HEK293T (cell line): ENCODE data around the gene GTSE1.

Experiments
- CTCF ChIA-PET: fragments of 350-600 bp; formaldehyde crosslinking; extraction: SDS; loops from one replicate; lab custom pipeline; 2021; ENCODE audit warnings: antibody characterized with exemption, inconsistent platforms; lab: Yijun Ruan, JAX
- POLR2A ChIA-PET: fragments of 350-600 bp; formaldehyde crosslinking; extraction: SDS; loops from one replicate; lab custom pipeline; 2020; ENCODE audit warnings: antibody characterized with exemption, inconsistent platforms; lab: Yijun Ruan, JAX
- DNase-seq: peaks from one replicate; pipeline ENCODE4 v3.0.0; 2012; ENCODE audit warnings: mixed read lengths; ENCODE audit errors: extremely low spot score
- ARNT ChIP-seq: fragments of 450-650 bp; IDR thresholded peaks from 2 replicates; pipeline ENCODE4 v1.6.1; 2017; ENCODE audit warnings: mild to moderate bottlenecking
- BHLHE40 ChIP-seq: fragments of 450-650 bp; IDR thresholded peaks from 2 replicates; pipeline ENCODE4 v1.6.1; 2016; ENCODE audit warnings: mild to moderate bottlenecking, moderate library complexity, borderline replicate concordance
- CTBP1 ChIP-seq: fragments of 450-650 bp; IDR thresholded peaks from 2 replicates; pipeline ENCODE4 v1.6.1; 2016; ENCODE audit warnings: borderline replicate concordance
- ELF4 ChIP-seq: fragments of 450-650 bp; IDR thresholded peaks from 2 replicates; pipeline ENCODE4 v1.6.1; 2017; ENCODE audit warnings: antibody characterized with exemption
- FOXA1 ChIP-seq: fragments of 450-650 bp; IDR thresholded peaks from 2 replicates; pipeline ENCODE4 v1.6.1; 2016; ENCODE audit warnings: mild to moderate bottlenecking
- FOXK2 ChIP-seq: fragments of 450-650 bp; IDR thresholded peaks from 2 replicates; pipeline ENCODE4 v1.6.1; 2016; ENCODE audit warnings: mild to moderate bottlenecking
- FOXM1 ChIP-seq: fragments of 450-650 bp; IDR thresholded peaks from 2 replicates; pipeline ENCODE4 v1.6.1; 2017; ENCODE audit warnings: mild to moderate bottlenecking, borderline replicate concordance
- HDGF ChIP-seq: fragments of 450-650 bp; IDR thresholded peaks from 2 replicates; pipeline ENCODE4 v1.6.1; 2017; ENCODE audit warnings: antibody characterized with exemption, borderline replicate concordance
- L3MBTL2 ChIP-seq: fragments of 450-650 bp; conservative IDR thresholded peaks from 2 replicates; pipeline ENCODE4 v1.6.1; 2016; ENCODE audit warnings: mild to moderate bottlenecking
- LEF1 ChIP-seq: fragments of 450-650 bp; IDR thresholded peaks from 2 replicates; pipeline ENCODE4 v1.6.1; 2017; ENCODE audit warnings: mild to moderate bottlenecking, borderline replicate concordance
- NFRKB ChIP-seq: fragments of 450-650 bp; IDR thresholded peaks from 2 replicates; pipeline ENCODE4 v1.6.1; 2016; ENCODE audit warnings: mild to moderate bottlenecking, moderate library complexity
- PKNOX1 ChIP-seq: fragments of 450-650 bp; IDR thresholded peaks from 2 replicates; pipeline ENCODE4 v1.6.1; 2016
- SP1 ChIP-seq: fragments of 450-650 bp; IDR thresholded peaks from 2 replicates; pipeline ENCODE4 v1.6.1; 2017
- SUZ12 ChIP-seq: fragments of 450-650 bp; IDR thresholded peaks from 2 replicates; pipeline ENCODE4 v1.6.1; 2016; ENCODE audit warnings: mild to moderate bottlenecking
- TARDBP ChIP-seq: fragments of 450-650 bp; IDR thresholded peaks from 2 replicates; pipeline ENCODE4 v1.6.1; 2016
- ZNF384 ChIP-seq: fragments of 450-650 bp; IDR thresholded peaks from 2 replicates; pipeline ENCODE4 v1.6.1; 2016

Gene GTSE1

DNA sequence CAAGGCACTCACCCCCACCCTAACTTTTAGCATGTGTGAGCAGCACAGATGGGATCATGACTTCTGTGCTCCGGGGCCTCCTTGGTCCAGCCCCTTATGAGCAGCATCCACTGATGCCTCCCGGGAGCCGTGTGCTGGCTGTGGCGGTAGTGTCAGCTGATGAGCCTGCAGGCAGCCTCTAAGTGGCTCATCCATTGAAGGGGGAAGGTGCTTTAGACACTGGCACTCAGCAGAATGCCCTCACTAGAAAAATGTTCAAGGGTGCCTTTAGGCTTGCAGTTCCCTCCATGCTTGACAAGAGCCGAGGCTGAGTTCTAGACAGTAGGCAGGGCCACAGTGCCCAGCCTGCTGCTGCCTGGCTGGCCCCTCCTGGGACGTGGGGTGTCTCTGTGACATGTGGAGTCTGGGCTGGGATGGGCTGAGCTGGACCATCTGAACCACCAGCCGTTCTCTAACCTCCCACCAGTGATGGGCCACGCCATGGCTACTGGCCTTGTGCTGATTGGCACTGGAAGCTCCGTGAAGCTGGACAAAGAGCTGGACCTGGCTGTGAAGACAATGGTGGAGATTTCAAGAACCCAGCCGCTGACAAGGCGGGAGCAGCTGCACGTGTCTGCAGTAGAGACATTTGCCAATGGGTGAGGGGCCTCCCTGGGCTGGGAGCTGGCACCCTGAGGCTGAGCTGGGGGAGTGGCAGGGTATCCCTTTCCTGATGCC lies 23.1 kb upstream of the GTSE1 start:
- ChIA-PET CTCF (no interaction called here), POLR2A (interaction anchor here (1.1 kb wide), 1 partner anchor 24 kb away, joined by 3 read pairs; the partner anchor contains the start of gene CDPF1)
- TF ChIP-seq SUZ12 (no peak), FOXM1 (no peak), FOXA1 (no peak), TARDBP (no peak), ARNT (no peak), ELF4 (no peak), FOXK2 (no peak)
- no peak for DNase-seq

- TF ChIP-seq FOXM1 (no peak), TARDBP (no peak), ARNT (no peak), ZNF384 (no peak), ELF4 (no peak), L3MBTL2 (no peak), SUZ12 (no peak), NFRKB (no peak), HDGF (no peak), LEF1 (no peak), BHLHE40 (no peak), CTBP1 (no peak), FOXA1 (no peak), FOXK2 (no peak), SP1 (no peak)
- no peak for DNase-seq
- POLR2A ChIA-PET, result interaction anchor here (1.1 kb wide), 1 partner anchor 24 kb away, joined by 3 read pairs; the partner anchor contains the start of gene CDPF1
- CTCF ChIA-PET, result no interaction called here
Measured at GRCh38 chr22:46274381-46274780, 22.3 kb upstream of the GTSE1 start.

- ChIA-PET CTCF (no interaction called here), POLR2A (interaction anchor here (7.2 kb wide), 1 partner anchor 8 kb away, joined by 28 read pairs; the partner anchor contains the start of gene TTC38)
- TF ChIP-seq TARDBP, result no peak
- TF ChIP-seq LEF1, result no peak
- no peak for TF ChIP-seq SUZ12
- no peak for TF ChIP-seq ELF4
- TF ChIP-seq ARNT, result no peak
- TF ChIP-seq PKNOX1, result no peak
- TF ChIP-seq L3MBTL2, result no peak
- TF ChIP-seq BHLHE40, result no peak
- no peak for TF ChIP-seq HDGF
- no peak for TF ChIP-seq CTBP1
- no peak for TF ChIP-seq SP1
- TF ChIP-seq FOXA1, result no peak
- TF ChIP-seq NFRKB, result no peak
- no peak for TF ChIP-seq ZNF384
- TF ChIP-seq FOXM1, result no peak
- no peak for TF ChIP-seq FOXK2
Measured at GRCh38 chr22:46275455-46276122, 21.1 kb upstream of the GTSE1 start.

DNA sequence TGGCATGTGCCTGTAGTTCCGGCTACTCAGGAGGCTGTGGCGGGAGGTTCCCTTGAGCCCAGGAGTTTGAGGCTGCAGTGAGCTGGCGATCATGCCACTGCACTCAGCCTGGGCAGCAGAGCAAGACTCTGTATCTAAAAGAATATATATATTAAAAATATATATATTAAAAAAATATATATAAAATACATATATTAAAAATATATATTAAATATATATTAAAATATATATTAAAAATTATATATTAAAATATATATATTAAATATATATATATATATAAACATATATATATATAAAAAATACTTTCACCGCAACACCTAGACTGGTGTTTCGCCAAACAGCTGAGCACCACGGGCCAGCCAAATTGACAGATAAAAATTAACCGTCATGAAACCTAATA lies 20.1 kb upstream of the GTSE1 start:
- no peak for DNase-seq
- ChIA-PET CTCF (no interaction called here), POLR2A (interaction anchor here (1.8 to 7.2 kb wide), 2 partner anchors 9 to 20 kb away, joined by 8 to 28 read pairs; partner anchors contain the start of genes GTSE1 and TTC38)
- TF ChIP-seq L3MBTL2 (no peak), TARDBP (no peak), ZNF384 (no peak), SUZ12 (no peak)

More at GRCh38 chr22:46275455-46276122, 21.1 kb upstream of the GTSE1 start:
- DNase-seq, result no peak

DNA sequence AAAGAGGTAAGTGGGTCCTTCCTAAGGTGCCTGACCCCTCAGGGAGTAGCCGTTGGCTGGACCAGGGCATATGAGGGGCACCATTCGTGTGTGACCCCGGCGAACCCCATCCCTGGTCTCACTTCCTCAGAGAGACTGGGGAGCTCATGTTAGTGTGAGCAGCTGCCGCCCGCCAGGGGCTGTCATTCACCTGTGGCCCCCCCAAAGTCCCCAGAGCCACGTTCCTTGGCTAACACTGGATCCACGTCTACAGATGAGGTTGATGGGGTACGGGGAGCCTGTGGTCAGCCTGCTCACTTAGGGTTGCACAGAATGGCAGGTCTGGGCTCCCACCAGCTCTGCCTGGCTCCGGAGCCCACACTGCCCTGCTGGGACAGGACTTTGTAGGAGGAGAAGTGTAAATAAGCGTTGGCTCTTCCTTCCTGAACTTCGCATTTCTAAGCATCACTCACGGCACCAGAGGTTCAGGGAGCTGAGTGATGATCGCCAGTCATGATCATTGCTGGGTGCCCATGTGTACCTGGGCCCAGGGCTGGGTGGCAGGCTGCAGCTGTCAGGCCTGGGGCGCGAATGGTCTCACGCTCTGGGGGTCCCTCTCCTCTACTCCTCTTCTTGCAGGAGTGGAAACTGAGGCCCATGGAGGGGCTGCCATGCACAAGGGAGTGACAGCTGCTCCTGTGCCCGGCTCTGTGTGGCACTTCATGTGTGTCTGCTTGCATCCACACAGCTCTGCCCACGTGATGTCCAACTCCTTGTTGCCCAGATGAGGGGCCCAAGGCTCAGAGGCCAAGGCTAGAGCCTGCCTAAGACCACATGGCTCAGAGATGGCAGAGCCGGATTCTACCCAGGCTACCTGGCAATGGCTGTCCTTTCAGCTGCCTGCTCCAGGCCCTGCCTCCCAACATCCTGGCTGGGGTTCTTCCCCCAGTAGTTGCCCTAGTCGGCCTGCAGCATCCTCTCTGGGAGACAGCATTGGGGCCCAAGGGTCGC lies 17.7 kb upstream of the GTSE1 start:
- DNase-seq, result no peak
- ChIA-PET POLR2A (interaction anchor here (1.0 to 7.2 kb wide), 2 partner anchors 9 to 11 kb away, joined by 4 to 28 read pairs; partner anchors contain the start of gene TTC38), CTCF (interaction anchor here (1.3 kb wide), 1 partner anchor 273 kb away, joined by 4 read pairs; no protein-coding TSS in a partner anchor)
- no peak for TF ChIP-seq BHLHE40
- no peak for TF ChIP-seq SP1
- TF ChIP-seq FOXA1, result no peak
- TF ChIP-seq NFRKB, result no peak
- no peak for TF ChIP-seq ELF4
- TF ChIP-seq L3MBTL2, result no peak
- no peak for TF ChIP-seq HDGF
- no peak for TF ChIP-seq ZNF384
- no peak for TF ChIP-seq LEF1
- no peak for TF ChIP-seq FOXM1
- TF ChIP-seq CTBP1, result no peak
- TF ChIP-seq FOXK2, result no peak
- TF ChIP-seq TARDBP, result no peak
- TF ChIP-seq SUZ12, result no peak
- no peak for TF ChIP-seq PKNOX1
- TF ChIP-seq ARNT, result no peak
